ENCODE data around the gene MYOCD. TPM values are rescaled to one million over a fixed set of nuclear protein-coding genes. Genes with fewer than 3 reads are reported as not detected.

Gene MYOCD
- total and polyA plus RNA-seq, 8 donors: 1.4 to 61.4 (median 14.0) TPM

GRCh38 chr17:12641084-12641483 is 24.6 kb upstream of the MYOCD start:
- Histone ChIP-seq H3K36me3 (no peaks in the 10 kb centered on the region), H3K27ac (no peak overlapping the region), H3K4me3 (no peak overlapping the region), H3K27me3 (no peaks in the 10 kb centered on the region), H3K4me1 (no peaks in the 10 kb centered on the region), H3K9me3 (no peaks in the 10 kb centered on the region)
- intact Hi-C loops (cut with DNase I; ENCODE audit: low total_unique reads): no loop called here
- TF ChIP-seq CTCF (IDR thresholded peaks at IDR 0.05): no peak
- no peak for DNase-seq
- 90 to 94% (median 92%) methylated on average over 2 of the region's 2 CpGs for WGBS, 5 donors

GRCh38 chr17:12642034-12642433 is 23.7 kb upstream of the MYOCD start:
- WGBS, 5 donors: 73 to 81% (median 77%) methylated on average over 4 of the region's 4 CpGs
- H3K9me3 ChIP-seq: no peaks in the 10 kb centered on the region
- no peaks in the 10 kb centered on the region for H3K36me3 ChIP-seq
- H3K27me3 ChIP-seq: no peaks in the 10 kb centered on the region
- no peak overlapping the region for H3K4me3 ChIP-seq
- DNase-seq: no peak
- H3K27ac ChIP-seq: no peak overlapping the region
- no peak for TF ChIP-seq POLR2AphosphoS5 (IDR thresholded peaks at IDR 0.05)
- no peak for TF ChIP-seq EP300 (IDR thresholded peaks at IDR 0.05)
- TF ChIP-seq CTCF (IDR thresholded peaks at IDR 0.05): no peak
- no peak for TF ChIP-seq POLR2A (IDR thresholded peaks at IDR 0.05)
- no peaks in the 10 kb centered on the region for H3K4me1 ChIP-seq
- intact Hi-C loops (cut with DNase I; ENCODE audit: low total_unique reads): no loop called here

- TF ChIP-seq POLR2AphosphoS5 (IDR thresholded peaks at IDR 0.05) (no peak), POLR2A (IDR thresholded peaks at IDR 0.05) (no peak), CTCF (IDR thresholded peaks at IDR 0.05) (no peak), EP300 (IDR thresholded peaks at IDR 0.05) (no peak)
- intact Hi-C loops (cut with DNase I; ENCODE audit: low total_unique reads): no loop called here
Observed at GRCh38 chr17:12643822-12644221, 21.9 kb upstream of the MYOCD start.

GRCh38 chr17:12644623-12645022 is 21.1 kb upstream of the MYOCD start:
- TF ChIP-seq POLR2AphosphoS5 (IDR thresholded peaks at IDR 0.05) (no peak), POLR2A (IDR thresholded peaks at IDR 0.05) (no peak), CTCF (IDR thresholded peaks at IDR 0.05) (no peak)
- Histone ChIP-seq H3K36me3 (no peaks in the 10 kb centered on the region), H3K4me3 (no peak overlapping the region), H3K27ac (no peak overlapping the region), H3K9me3 (no peaks in the 10 kb centered on the region), H3K4me1 (peaks cover 0 to under 1% (median 0%) of the 10 kb centered on the region in 4 donors), H3K27me3 (no peaks in the 10 kb centered on the region)
- intact Hi-C loops (cut with DNase I; ENCODE audit: low total_unique reads): no loop called here
- DNase-seq: no peak

More at GRCh38 chr17:12643822-12644221, 21.9 kb upstream of the MYOCD start:
- Histone ChIP-seq H3K4me3 (no peak overlapping the region), H3K4me1 (no peaks in the 10 kb centered on the region), H3K36me3 (no peaks in the 10 kb centered on the region), H3K27ac (no peak overlapping the region), H3K9me3 (no peaks in the 10 kb centered on the region), H3K27me3 (no peaks in the 10 kb centered on the region)
- WGBS, 5 donors: 30 to 61% (median 48%) methylated on average over 1 of the region's 1 CpG
- DNase-seq: no peak

Measured in stomach (tissue), 9 donors.